GM06990 (cell line): ENCODE measurements around the gene CRISPLD2.

Source experiments
- DNase-seq: peaks from one replicate; pipeline ENCODE4 v3.0.0-alpha.2; 2011; ENCODE audit not compliant: insufficient read length; ENCODE audit errors: extremely low read depth
- H3K27me3 ChIP-seq: replicated peaks from 2 replicates; pipeline ENCODE4 v1.6.0; 2011; ENCODE audit warnings: low read length; ENCODE audit not compliant: control insufficient read depth, insufficient read depth
- H3K36me3 ChIP-seq: 2 replicates; pipeline ENCODE4 v1.5.1; 2011; ENCODE audit warnings: low read length; ENCODE audit not compliant: control insufficient read depth, insufficient read depth
- H3K4me3 ChIP-seq: replicated peaks from 2 replicates; pipeline ENCODE4 v1.5.1; 2011; ENCODE audit warnings: low read depth, mild to moderate bottlenecking, control low read depth, low read length
- CTCF ChIP-seq: IDR thresholded peaks from 2 replicates; pipeline ENCODE4 v1.5.1; 2011; ENCODE audit warnings: low read length, control low read depth, mild to moderate bottlenecking, inconsistent platforms; ENCODE audit not compliant: insufficient read depth, poor library complexity, severe bottlenecking

Gene CRISPLD2

GRCh38 chr16:84916850-84917249, 97.1 kb downstream of the CRISPLD2 start:
- DNase-seq = no peak
- Histone ChIP-seq H3K27me3 (peaks cover 7% of the 10 kb centered on the region), H3K36me3 (no peaks in the 10 kb centered on the region), H3K4me3 (no peak overlapping the region)
- TF ChIP-seq CTCF = no peak

- Histone ChIP-seq H3K36me3 (no peaks in the 10 kb centered on the region), H3K27me3 (peaks cover 7% of the 10 kb centered on the region), H3K4me3 (no peak overlapping the region)
- no peak for TF ChIP-seq CTCF
- DNase-seq = no peak
Observed at GRCh38 chr16:84917492-84917891, 97.7 kb downstream of the CRISPLD2 start.

GRCh38 chr16:84918006-84918909, 98.5 kb downstream of the CRISPLD2 start:
- no peak for TF ChIP-seq CTCF
- no peak overlapping the region for H3K4me3 ChIP-seq
- peaks cover 7% of the 10 kb centered on the region for H3K27me3 ChIP-seq
- DNase-seq = no peak
- H3K36me3 ChIP-seq = no peaks in the 10 kb centered on the region

- H3K27me3 ChIP-seq = peaks cover 7% of the 10 kb centered on the region
- DNase-seq = no peak
- no peak for TF ChIP-seq CTCF
Observed at GRCh38 chr16:84919269-84919668, 99.5 kb downstream of the CRISPLD2 start.

GRCh38 chr16:84919708-84920107, 99.9 kb downstream of the CRISPLD2 start:
- no peak for DNase-seq
- no peak overlapping the region for H3K4me3 ChIP-seq
- no peak for TF ChIP-seq CTCF
- peaks cover 7% of the 10 kb centered on the region for H3K27me3 ChIP-seq
- H3K36me3 ChIP-seq = no peaks in the 10 kb centered on the region

More at GRCh38 chr16:84919269-84919668, 99.5 kb downstream of the CRISPLD2 start:
- no peaks in the 10 kb centered on the region for H3K36me3 ChIP-seq
- H3K4me3 ChIP-seq = no peak overlapping the region

GRCh38 chr16:84920333-84920732, 100.5 kb downstream of the CRISPLD2 start:
- no peak for TF ChIP-seq CTCF
- peaks cover 7% of the 10 kb centered on the region for H3K27me3 ChIP-seq

More at GRCh38 chr16:84920333-84920732, 100.5 kb downstream of the CRISPLD2 start:
- no peak for DNase-seq
- no peaks in the 10 kb centered on the region for H3K36me3 ChIP-seq
- H3K4me3 ChIP-seq = no peak overlapping the region
